ENCODE data around the gene MYO9B.

MYO9B gene

GRCh38 chr19:17116996-17117702, 41.6 kb downstream of the MYO9B start:
- H3K9me3 ChIP-seq (ENCODE audit: severe bottlenecking): no peaks in the 10 kb centered on the region
- no peak overlapping the region for H3K27ac ChIP-seq (ENCODE audit: poor library complexity, severe bottlenecking)
- no peaks in the 10 kb centered on the region for H3K27me3 ChIP-seq (ENCODE audit: insufficient read depth, poor library complexity, severe bottlenecking)
- 0 out of 2 replicates have a peak, but pooled peaks cover 11% of the 10 kb centered on the region for H3K36me3 ChIP-seq (ENCODE audit: low read depth)
- no peak overlapping the region for H3K4me3 ChIP-seq (ENCODE audit: severe bottlenecking)
- H3K4me1 ChIP-seq (ENCODE audit: insufficient read depth, poor library complexity, severe bottlenecking): no peaks in the 10 kb centered on the region
- TF ChIP-seq CTCF (IDR thresholded peaks at IDR 0.05; ENCODE audit: poor library complexity, severe bottlenecking): no peak
- ATAC-seq (ENCODE audit: low read depth) (no peak), DNase-seq (ENCODE audit: low spot score) (no peak)

- no peak for TF ChIP-seq CTCF (IDR thresholded peaks at IDR 0.05; ENCODE audit: poor library complexity, severe bottlenecking)
- no peak overlapping the region for H3K27ac ChIP-seq (ENCODE audit: poor library complexity, severe bottlenecking)
- DNase-seq (ENCODE audit: low spot score) (no peak), ATAC-seq (ENCODE audit: low read depth) (no peak)
- H3K36me3 ChIP-seq (ENCODE audit: low read depth): peaks cover 11% of the 10 kb centered on the region; the same call in 1 of the 2 replicates
- H3K4me1 ChIP-seq (ENCODE audit: insufficient read depth, poor library complexity, severe bottlenecking): no peaks in the 10 kb centered on the region
- H3K27me3 ChIP-seq (ENCODE audit: insufficient read depth, poor library complexity, severe bottlenecking): no peaks in the 10 kb centered on the region
- no peaks in the 10 kb centered on the region for H3K9me3 ChIP-seq (ENCODE audit: severe bottlenecking)
- no peak overlapping the region for H3K4me3 ChIP-seq (ENCODE audit: severe bottlenecking)
Observed at GRCh38 chr19:17118957-17119356, 43.4 kb downstream of the MYO9B start.

DNA sequence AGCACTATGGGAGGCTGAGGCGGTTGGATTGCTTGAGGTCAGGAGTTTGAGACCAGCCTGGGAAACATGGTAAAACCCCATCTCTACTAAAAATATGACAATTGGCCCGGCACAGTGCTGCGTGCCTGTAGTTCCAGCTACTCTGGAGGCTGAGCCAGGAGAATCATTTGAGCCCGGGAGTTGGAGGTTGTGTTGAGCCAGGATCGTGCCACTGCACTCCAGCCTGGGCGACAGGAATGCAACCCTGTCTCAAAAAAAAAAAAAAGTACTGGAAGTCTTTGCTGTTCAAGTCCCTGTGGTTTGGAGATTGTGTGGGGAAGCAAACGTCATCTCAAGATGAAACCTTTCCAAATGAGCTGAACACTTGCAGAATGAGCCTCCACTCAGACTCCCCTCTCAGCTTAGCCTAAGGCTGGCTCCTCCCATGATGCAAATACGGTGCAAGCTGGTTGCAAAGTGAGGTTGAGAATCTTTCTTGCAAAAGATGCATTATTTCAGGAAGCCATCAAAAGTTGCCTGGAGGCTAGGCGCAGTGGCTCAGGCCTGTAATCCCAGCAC, 46.2 kb downstream of the MYO9B start:
- no peak for DNase-seq (ENCODE audit: low spot score)
- H3K36me3 ChIP-seq (ENCODE audit: low read depth): peaks cover 11% of the 10 kb centered on the region; the same call in 1 of the 2 replicates
- TF ChIP-seq CTCF (IDR thresholded peaks at IDR 0.05; ENCODE audit: poor library complexity, severe bottlenecking): no peak
- ATAC-seq (ENCODE audit: low read depth): no peak
- no peak overlapping the region for H3K4me3 ChIP-seq (ENCODE audit: severe bottlenecking)
- no peaks in the 10 kb centered on the region for H3K27me3 ChIP-seq (ENCODE audit: insufficient read depth, poor library complexity, severe bottlenecking)
- no peaks in the 10 kb centered on the region for H3K4me1 ChIP-seq (ENCODE audit: insufficient read depth, poor library complexity, severe bottlenecking)
- no peaks in the 10 kb centered on the region for H3K9me3 ChIP-seq (ENCODE audit: severe bottlenecking)
- H3K27ac ChIP-seq (ENCODE audit: poor library complexity, severe bottlenecking): no peak overlapping the region

GRCh38 chr19:17123041-17123440, 47.5 kb downstream of the MYO9B start:
- Histone ChIP-seq H3K27ac (ENCODE audit: poor library complexity, severe bottlenecking) (no peak overlapping the region), H3K27me3 (ENCODE audit: insufficient read depth, poor library complexity, severe bottlenecking) (no peaks in the 10 kb centered on the region), H3K9me3 (ENCODE audit: severe bottlenecking) (no peaks in the 10 kb centered on the region), H3K36me3 (ENCODE audit: low read depth) (peaks cover 11% of the 10 kb centered on the region; the same call in 1 of the 2 replicates), H3K4me3 (ENCODE audit: severe bottlenecking) (no peak overlapping the region), H3K4me1 (ENCODE audit: insufficient read depth, poor library complexity, severe bottlenecking) (no peaks in the 10 kb centered on the region)
- ATAC-seq (ENCODE audit: low read depth): no peak
- no peak for DNase-seq (ENCODE audit: low spot score)
- no peak for TF ChIP-seq CTCF (IDR thresholded peaks at IDR 0.05; ENCODE audit: poor library complexity, severe bottlenecking)

GRCh38 chr19:17124025-17124424, 48.4 kb downstream of the MYO9B start:
- Histone ChIP-seq H3K4me1 (ENCODE audit: insufficient read depth, poor library complexity, severe bottlenecking) (no peaks in the 10 kb centered on the region), H3K36me3 (ENCODE audit: low read depth) (peaks cover 8% of the 10 kb centered on the region; the same call in 1 of the 2 replicates), H3K27me3 (ENCODE audit: insufficient read depth, poor library complexity, severe bottlenecking) (no peaks in the 10 kb centered on the region), H3K9me3 (ENCODE audit: severe bottlenecking) (no peaks in the 10 kb centered on the region), H3K4me3 (ENCODE audit: severe bottlenecking) (no peak overlapping the region), H3K27ac (ENCODE audit: poor library complexity, severe bottlenecking) (no peak overlapping the region)
- TF ChIP-seq CTCF (IDR thresholded peaks at IDR 0.05; ENCODE audit: poor library complexity, severe bottlenecking): no peak
- ATAC-seq (ENCODE audit: low read depth) (no peak), DNase-seq (ENCODE audit: low spot score) (no peak)

All from RWPE2 (cell line).